Measurements from ENCODE around the gene KRT7. TPM values are rescaled to one million over a fixed set of nuclear protein-coding genes. Genes with fewer than 3 reads are reported as not detected.

KRT7 gene
- total and polyA plus RNA-seq, 2 donors (not counting 3 experiments of a cell fraction or from before 2014, with no cell fraction given) = 120 to 293 TPM

DNA sequence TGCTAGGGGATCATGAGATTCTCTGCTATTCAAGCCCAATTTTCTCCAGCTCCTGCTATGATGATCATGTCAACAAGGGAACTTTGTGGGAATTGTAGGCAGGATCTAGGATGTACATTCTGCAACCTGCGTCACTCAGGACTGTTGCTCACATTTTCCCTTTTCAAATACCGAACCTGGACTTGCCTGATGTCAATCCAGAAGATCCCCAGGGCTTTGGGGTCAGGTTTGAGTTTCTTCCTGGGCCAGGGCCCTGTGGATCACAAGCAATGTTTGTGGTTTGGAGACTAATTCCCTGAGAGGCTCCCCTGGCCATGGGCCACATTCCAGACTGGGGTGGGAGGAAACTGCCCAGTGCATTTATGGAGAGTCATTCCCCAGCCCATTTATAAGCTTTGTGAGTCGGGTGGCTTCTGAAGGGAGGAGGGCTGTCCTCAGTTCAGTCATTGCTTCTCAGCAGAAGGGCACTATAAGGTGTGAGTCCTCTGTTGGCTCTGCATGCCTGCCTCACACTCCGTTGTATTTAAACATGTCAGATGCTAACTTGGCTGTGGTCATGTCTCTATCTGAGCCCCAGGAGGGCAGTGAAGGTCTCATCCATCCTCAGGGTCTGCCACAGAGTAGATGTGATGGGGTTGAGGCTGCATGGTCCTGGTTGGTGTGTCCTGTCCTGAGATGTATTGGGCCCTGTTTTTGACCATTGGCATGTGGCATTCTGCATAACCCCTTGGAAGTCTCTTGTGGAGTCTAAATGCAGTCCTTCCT lies 47.9 kb downstream of the KRT7 start:
- Histone ChIP-seq H3K4me1 (ENCODE audit: control insufficient read depth, extremely low read depth, insufficient read depth, low read length) (peaks cover 3% of the 10 kb centered on the region), H3K9ac (replicated peaks; ENCODE audit: extremely low read depth, insufficient read depth, low read length) (no peak overlapping the region), H2AFZ (ENCODE audit: low read depth, low read length) (no peak overlapping the region), H3K36me3 (ENCODE audit: control insufficient read depth in 2 of 2, extremely low read depth in 1 of 2, insufficient read depth in 2 of 2, low read length in 2 of 2) (no peaks in the 10 kb centered on the region), H4K20me1 (replicated peaks; ENCODE audit: control insufficient read depth, extremely low read depth, insufficient read depth, low read length) (no peaks in the 10 kb centered on the region), H3K9me1 (replicated peaks; ENCODE audit: control insufficient read depth, extremely low read depth, insufficient read depth, low read length) (no peaks in the 10 kb centered on the region), H3K4me2 (ENCODE audit: insufficient read depth, low read length) (no peak overlapping the region), H3K27ac (ENCODE audit: insufficient read depth, low read depth, low read length) (no peak overlapping the region), H3K27me3 (ENCODE audit: control insufficient read depth in 2 of 2, insufficient read depth in 2 of 2, low read length in 2 of 2) (peaks cover 0 to 2% of the 10 kb centered on the region in 2 experiments), H3K4me3 (replicated peaks in 1 of 3; ENCODE audit: insufficient read depth in 1 of 3, low read depth in 1 of 3, low read length in 3 of 3) (no peak overlapping the region), H3K9me3 (replicated peaks; ENCODE audit: control insufficient read depth, insufficient read depth, low read length) (no peaks in the 10 kb centered on the region), H3K79me2 (ENCODE audit: control insufficient read depth, insufficient read depth, low read length) (no peaks in the 10 kb centered on the region)
- TF ChIP-seq POLR2A (IDR thresholded peaks at IDR 0.05; ENCODE audit: low read depth, low read length) (no peak), POLR2AphosphoS5 (IDR thresholded peaks at IDR 0.05; ENCODE audit: insufficient read depth, low read depth, low read length) (no peak), FOS (IDR thresholded peaks at IDR 0.05; ENCODE audit: borderline replicate concordance, insufficient read depth, low read length) (no peak), EZH2 (IDR thresholded peaks at IDR 0.05; ENCODE audit: borderline replicate concordance, low read depth, low read length, severe bottlenecking) (no peak)
- TF ChIP-seq, protein P1, sequence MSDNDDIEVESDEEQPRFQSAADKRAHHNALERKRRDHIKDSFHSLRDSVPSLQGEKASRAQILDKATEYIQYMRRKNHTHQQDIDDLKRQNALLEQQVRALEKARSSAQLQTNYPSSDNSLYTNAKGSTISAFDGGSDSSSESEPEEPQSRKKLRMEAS (IDR thresholded peaks at IDR 0.05; ENCODE audit: insufficient read depth, insufficient read length) = no peak
- FAIRE-seq (no peak), DNase-seq (ENCODE audit: low read depth, low spot score) (no peak)
- POLR2A ChIA-PET = no interaction called here
- intact Hi-C loops (cut with micrococcal nuclease) = no loop called here
- CTCF ChIA-PET = interaction anchor here (1.0 to 3.7 kb wide), 11 partner anchors 9 to 124 kb away, joined by 3 to 28 read pairs (median 3); no protein-coding TSS in a partner anchor
- dilution Hi-C loops (cut with MboI; ENCODE audit: extremely low pct_ligation_motif_present, low sequenced_read_pairs) = no loop called here
- BruUV-seq (replicated peaks) = no TSS peak

DNA sequence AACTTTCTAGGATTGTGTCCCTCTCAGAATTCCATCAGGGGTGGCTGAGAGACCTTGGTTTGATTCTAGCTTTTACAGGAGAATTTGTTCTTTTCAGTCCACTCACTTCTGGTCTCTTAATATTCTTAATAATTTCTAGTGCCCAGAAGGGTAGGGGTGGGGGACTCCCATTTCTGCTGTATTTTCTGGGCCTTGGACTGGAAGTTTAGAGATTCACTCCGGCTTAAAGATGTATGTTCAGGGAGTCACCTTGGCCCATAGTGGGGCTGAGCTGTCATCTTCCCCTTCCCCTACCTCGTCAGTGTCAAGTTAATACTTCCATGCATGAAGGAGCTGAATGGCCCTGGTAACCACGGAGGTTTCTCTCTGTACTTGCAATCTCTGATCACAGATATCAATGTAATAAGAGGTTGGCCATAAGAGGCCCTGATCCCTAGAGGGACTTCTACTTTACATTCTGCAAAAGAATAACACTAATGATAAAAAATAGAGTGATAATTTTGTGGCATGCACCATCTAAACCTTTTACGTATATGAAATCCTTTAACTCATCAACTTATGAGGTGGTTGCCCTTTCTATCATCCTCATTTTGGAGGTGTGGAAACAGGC lies 51.6 kb downstream of the KRT7 start:
- no peak for TF ChIP-seq GATA2 (IDR thresholded peaks at IDR 0.05; ENCODE audit: insufficient read depth, insufficient read length, low read depth, low read length)
- no peak for TF ChIP-seq FOS (IDR thresholded peaks at IDR 0.05; ENCODE audit: borderline replicate concordance, insufficient read depth, low read length)
- TF ChIP-seq EZH2 (IDR thresholded peaks at IDR 0.05; ENCODE audit: borderline replicate concordance, low read depth, low read length, severe bottlenecking) = no peak
- TF ChIP-seq JUN (IDR thresholded peaks at IDR 0.05; ENCODE audit: borderline replicate concordance, insufficient read depth, insufficient read length, low read depth) = no peak
- no peak for TF ChIP-seq POLR2A (IDR thresholded peaks at IDR 0.05; ENCODE audit: low read depth, low read length)
- TF ChIP-seq MYC (IDR thresholded peaks at IDR 0.05; ENCODE audit: low read depth, low read length) = no peak
- TF ChIP-seq, protein P2, sequence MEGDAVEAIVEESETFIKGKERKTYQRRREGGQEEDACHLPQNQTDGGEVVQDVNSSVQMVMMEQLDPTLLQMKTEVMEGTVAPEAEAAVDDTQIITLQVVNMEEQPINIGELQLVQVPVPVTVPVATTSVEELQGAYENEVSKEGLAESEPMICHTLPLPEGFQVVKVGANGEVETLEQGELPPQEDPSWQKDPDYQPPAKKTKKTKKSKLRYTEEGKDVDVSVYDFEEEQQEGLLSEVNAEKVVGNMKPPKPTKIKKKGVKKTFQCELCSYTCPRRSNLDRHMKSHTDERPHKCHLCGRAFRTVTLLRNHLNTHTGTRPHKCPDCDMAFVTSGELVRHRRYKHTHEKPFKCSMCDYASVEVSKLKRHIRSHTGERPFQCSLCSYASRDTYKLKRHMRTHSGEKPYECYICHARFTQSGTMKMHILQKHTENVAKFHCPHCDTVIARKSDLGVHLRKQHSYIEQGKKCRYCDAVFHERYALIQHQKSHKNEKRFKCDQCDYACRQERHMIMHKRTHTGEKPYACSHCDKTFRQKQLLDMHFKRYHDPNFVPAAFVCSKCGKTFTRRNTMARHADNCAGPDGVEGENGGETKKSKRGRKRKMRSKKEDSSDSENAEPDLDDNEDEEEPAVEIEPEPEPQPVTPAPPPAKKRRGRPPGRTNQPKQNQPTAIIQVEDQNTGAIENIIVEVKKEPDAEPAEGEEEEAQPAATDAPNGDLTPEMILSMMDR (IDR thresholded peaks at IDR 0.05; ENCODE audit: extremely low read depth in 1 of 2, insufficient read depth in 1 of 2, low read depth in 1 of 2, low read length in 2 of 2) = no peak
- TF ChIP-seq POLR2AphosphoS5 (IDR thresholded peaks at IDR 0.05; ENCODE audit: insufficient read depth, low read depth, low read length) = no peak
- TF ChIP-seq, protein P1 (IDR thresholded peaks at IDR 0.05; ENCODE audit: insufficient read depth, insufficient read length) = no peak
- FAIRE-seq (no peak), DNase-seq (ENCODE audit: low read depth, low spot score) (no peak)
- H3K4me3 ChIP-seq (replicated peaks in 1 of 3; ENCODE audit: insufficient read depth in 1 of 3, low read depth in 1 of 3, low read length in 3 of 3) = no peak overlapping the region
- H3K27me3 ChIP-seq (ENCODE audit: control insufficient read depth in 2 of 2, insufficient read depth in 2 of 2, low read length in 2 of 2) = no peaks in the 10 kb centered on the region
- POLR2A ChIA-PET = no interaction called here
- intact Hi-C loops (cut with micrococcal nuclease) = no loop called here
- H3K4me2 ChIP-seq (ENCODE audit: insufficient read depth, low read length) = no peak overlapping the region
- H3K36me3 ChIP-seq (ENCODE audit: control insufficient read depth in 2 of 2, extremely low read depth in 1 of 2, insufficient read depth in 2 of 2, low read length in 2 of 2) = no peaks in the 10 kb centered on the region
- no peak overlapping the region for H3K27ac ChIP-seq (ENCODE audit: insufficient read depth, low read depth, low read length)
- H2AFZ ChIP-seq (ENCODE audit: low read depth, low read length) = no peak overlapping the region
- no TSS peak for BruUV-seq (replicated peaks)
- dilution Hi-C loops (cut with MboI; ENCODE audit: extremely low pct_ligation_motif_present, low sequenced_read_pairs) = no loop called here
- no peaks in the 10 kb centered on the region for H3K9me3 ChIP-seq (replicated peaks; ENCODE audit: control insufficient read depth, insufficient read depth, low read length)
- H3K4me1 ChIP-seq (ENCODE audit: control insufficient read depth, extremely low read depth, insufficient read depth, low read length) = no peaks in the 10 kb centered on the region
- H4K20me1 ChIP-seq (replicated peaks; ENCODE audit: control insufficient read depth, extremely low read depth, insufficient read depth, low read length) = no peaks in the 10 kb centered on the region
- no peaks in the 10 kb centered on the region for H3K79me2 ChIP-seq (ENCODE audit: control insufficient read depth, insufficient read depth, low read length)
- no peaks in the 10 kb centered on the region for H3K9me1 ChIP-seq (replicated peaks; ENCODE audit: control insufficient read depth, extremely low read depth, insufficient read depth, low read length)
- CTCF ChIA-PET = interaction anchor here (0.7 to 2.4 kb wide), 6 partner anchors 9 to 43 kb away, joined by 3 to 9 read pairs (median 4); no protein-coding TSS in a partner anchor
- no peak overlapping the region for H3K9ac ChIP-seq (replicated peaks; ENCODE audit: extremely low read depth, insufficient read depth, low read length)
